Osteoblast (primary cell): Measurements from ENCODE around the gene KNSTRN. TPM values are rescaled to one million over a fixed set of nuclear protein-coding genes. Genes with fewer than 3 reads are reported as not detected.

Experiments
- DNase-seq: peaks from one replicate; pipeline ENCODE4 v3.0.0; 2011; ENCODE audit warnings: low spot score, mixed read lengths; ENCODE audit not compliant: insufficient read length; ENCODE audit errors: missing footprints
- H2AFZ ChIP-seq: 2 replicates; pipeline ENCODE4 v1.6.0; 2011; ENCODE audit warnings: mild to moderate bottlenecking, low read length
- H3K27ac ChIP-seq: 2 replicates; pipeline ENCODE4 v1.5.1; 2011; ENCODE audit warnings: mild to moderate bottlenecking, low read depth, low read length, moderate library complexity
- H3K27me3 ChIP-seq: 2 replicates; pipeline ENCODE4 v1.6.0; 2012; ENCODE audit warnings: mild to moderate bottlenecking, control low read depth, inconsistent platforms, low read length, moderate library complexity; ENCODE audit not compliant: insufficient read depth
- H3K36me3 ChIP-seq: 2 replicates; pipeline ENCODE4 v1.5.1; 2011; ENCODE audit warnings: mild to moderate bottlenecking, low read length, control low read depth, moderate library complexity; ENCODE audit not compliant: insufficient read depth
- H3K4me1 ChIP-seq: 2 replicates; pipeline ENCODE4 v1.5.1; 2011; ENCODE audit warnings: mild to moderate bottlenecking, low read length, control low read depth, moderate library complexity; ENCODE audit not compliant: insufficient read depth
- H3K4me2 ChIP-seq: 2 replicates; pipeline ENCODE4 v1.6.0; 2011; ENCODE audit warnings: mild to moderate bottlenecking, low read length; ENCODE audit not compliant: insufficient read depth
- H3K4me3 ChIP-seq: fragments of 200-600 bp; sonication (generic); 3 replicates; pipeline ENCODE4 v1.5.1; 2012; ENCODE audit warnings: mild to moderate bottlenecking, low read length, inconsistent platforms; ENCODE audit not compliant: insufficient read depth
- H3K79me2 ChIP-seq: 2 replicates; pipeline ENCODE4 v1.6.0; 2012; ENCODE audit warnings: mild to moderate bottlenecking, low read length, control low read depth, inconsistent platforms; ENCODE audit not compliant: insufficient read depth
- H3K9me3 ChIP-seq: 2 replicates; pipeline ENCODE4 v1.5.1; 2011; ENCODE audit warnings: low read depth, low read length, control low read depth
- H4K20me1 ChIP-seq: 2 replicates; pipeline ENCODE4 v1.6.0; 2012; ENCODE audit warnings: mild to moderate bottlenecking, low read length, control low read depth; ENCODE audit not compliant: insufficient read depth
- CTCF ChIP-seq: IDR thresholded peaks from 2 replicates; pipeline ENCODE4 v1.5.1; 2011; ENCODE audit warnings: mild to moderate bottlenecking, low read depth, low read length, moderate library complexity; ENCODE audit errors: extremely low read depth
- total RNA-seq: library from RNA; depleted of rRNA; stranded (reverse); fragments of >200 nt; gene quantifications from 2 replicates; pipeline ENCODE4 v1.2.3, GENCODE V29; 2012

Gene KNSTRN
- total RNA-seq, 1 donor, result 19.9 TPM

GRCh38 chr15:40409366-40409765, 26.8 kb downstream of the KNSTRN start:
- H3K4me1 ChIP-seq, result peaks cover 21% of the 10 kb centered on the region
- H2AFZ ChIP-seq, result no peak overlapping the region
- peaks cover 61% of the 10 kb centered on the region for H3K36me3 ChIP-seq
- TF ChIP-seq CTCF, result no peak
- DNase-seq, result peak; percentile 44
- no peaks in the 10 kb centered on the region for H3K27me3 ChIP-seq
- no peak overlapping the region for H3K4me3 ChIP-seq
- peaks cover 4% of the 10 kb centered on the region for H4K20me1 ChIP-seq
- no peak overlapping the region for H3K27ac ChIP-seq
- H3K9me3 ChIP-seq, result no peaks in the 10 kb centered on the region
- no peak overlapping the region for H3K4me2 ChIP-seq
- peaks cover 23% of the 10 kb centered on the region for H3K79me2 ChIP-seq

- H3K36me3 ChIP-seq, result peaks cover 72% of the 10 kb centered on the region
- no peaks in the 10 kb centered on the region for H3K27me3 ChIP-seq
- H3K4me3 ChIP-seq, result no peak overlapping the region
- H2AFZ ChIP-seq, result no peak overlapping the region
- peaks cover 23% of the 10 kb centered on the region for H3K79me2 ChIP-seq
- peaks cover 4% of the 10 kb centered on the region for H4K20me1 ChIP-seq
- H3K27ac ChIP-seq, result no peak overlapping the region
- TF ChIP-seq CTCF, result no peak
- no peaks in the 10 kb centered on the region for H3K9me3 ChIP-seq
- peaks cover 13% of the 10 kb centered on the region for H3K4me1 ChIP-seq
- no peak overlapping the region for H3K4me2 ChIP-seq
- peak; percentile 22 for DNase-seq
These were observed 28.0 kb downstream of the KNSTRN start for GRCh38 chr15:40410476-40410875.

- H3K27ac ChIP-seq, result no peak overlapping the region
- no peaks in the 10 kb centered on the region for H3K9me3 ChIP-seq
- H2AFZ ChIP-seq, result no peak overlapping the region
- peaks cover 10% of the 10 kb centered on the region for H3K79me2 ChIP-seq
- peaks cover 83% of the 10 kb centered on the region for H3K36me3 ChIP-seq
- DNase-seq, result peak; percentile 25
- TF ChIP-seq CTCF, result no peak
- H3K4me2 ChIP-seq, result no peak overlapping the region
- no peaks in the 10 kb centered on the region for H3K27me3 ChIP-seq
- peaks cover 4% of the 10 kb centered on the region for H4K20me1 ChIP-seq
- no peak overlapping the region for H3K4me3 ChIP-seq
- peaks cover 2% of the 10 kb centered on the region for H3K4me1 ChIP-seq
These were observed 29.7 kb downstream of the KNSTRN start for GRCh38 chr15:40412095-40412759.

- Histone ChIP-seq H3K27me3 (no peaks in the 10 kb centered on the region), H3K36me3 (peaks cover 84% of the 10 kb centered on the region), H3K9me3 (no peaks in the 10 kb centered on the region), H3K4me1 (no peaks in the 10 kb centered on the region), H3K79me2 (peaks cover 2% of the 10 kb centered on the region), H3K4me3 (no peak overlapping the region), H3K4me2 (no peak overlapping the region), H3K27ac (no peak overlapping the region), H4K20me1 (peaks cover 4% of the 10 kb centered on the region), H2AFZ (no peak overlapping the region)
- TF ChIP-seq CTCF, result no peak
- DNase-seq, result no peak
These were observed 30.5 kb downstream of the KNSTRN start for GRCh38 chr15:40413036-40413435.
